Common myeloid progenitor, CD34-positive (primary cell): Measurements from ENCODE around the gene PALM2AKAP2.

Experiments
- CTCF ChIA-PET: fragments of 350-600 bp; sonication (Branson Sonifier 250); formaldehyde crosslinking; loops from one replicate; lab custom pipeline; 2021; ENCODE audit warnings: antibody characterized with exemption; lab: Charles Lee
- POLR2A ChIA-PET: fragments of 350-600 bp; sonication (Branson Sonifier 250); formaldehyde crosslinking; loops from one replicate; lab custom pipeline; 2021; ENCODE audit warnings: antibody characterized with exemption; lab: Charles Lee
- DNase-seq, 3 donors: peaks; one replicate each; pipeline versions ENCODE4 v3.0.0 to v3.0.0-alpha.2; 2013
- H3K27ac ChIP-seq, 2 experiments: 1 replicate in 1 of 2; 2 replicates in 1 of 2; pipeline ENCODE4 v1.7.0; 2013; ENCODE audit warnings: inconsistent platforms in 2 of 2, low read length in 2 of 2, mild to moderate bottlenecking in 2 of 2, low read depth in 1 of 2, moderate library complexity in 1 of 2; ENCODE audit not compliant: severe bottlenecking in 2 of 2, insufficient read depth in 1 of 2, poor library complexity in 1 of 2
- H3K27me3 ChIP-seq, 5 experiments: replicated peaks in 2 of 5; 1 replicate in 3 of 5; 2 replicates in 2 of 5; pipeline versions ENCODE4 v1.6.1 to v1.7.0; 2013; ENCODE audit warnings: low read length in 4 of 5, mild to moderate bottlenecking in 2 of 5, moderate library complexity in 2 of 5, inconsistent platforms in 1 of 5; ENCODE audit not compliant: insufficient read depth in 5 of 5, control insufficient read depth in 4 of 5
- H3K36me3 ChIP-seq, 4 experiments: 1 replicate in 2 of 4; 2 replicates in 2 of 4; pipeline versions ENCODE4 v1.6.1 to v1.7.0; 2013; ENCODE audit warnings: low read length in 3 of 4, control low read depth in 1 of 4, mild to moderate bottlenecking in 1 of 4; ENCODE audit not compliant: control insufficient read depth in 4 of 4, insufficient read depth in 4 of 4
- H3K4me1 ChIP-seq, 4 experiments: 1 replicate in 3 of 4; 2 replicates in 1 of 4; pipeline versions ENCODE4 v1.6.1 to v1.7.1; 2013; ENCODE audit warnings: low read length in 3 of 4, mild to moderate bottlenecking in 3 of 4, control low read depth in 1 of 4, inconsistent platforms in 1 of 4, moderate library complexity in 1 of 4; ENCODE audit not compliant: control insufficient read depth in 4 of 4, insufficient read depth in 4 of 4; ENCODE audit errors: control extremely low read depth in 1 of 4
- H3K4me3 ChIP-seq, 7 experiments: 1 replicate in 4 of 7; 2 replicates in 3 of 7; pipeline versions ENCODE4 v1.5.1 to v1.7.0; 2013; ENCODE audit warnings: mild to moderate bottlenecking in 7 of 7, low read length in 6 of 7, moderate library complexity in 6 of 7, inconsistent platforms in 2 of 7, low read depth in 2 of 7, control low read depth in 1 of 7; ENCODE audit not compliant: insufficient read depth in 4 of 7, control insufficient read depth in 1 of 7; ENCODE audit errors: extremely low read depth in 1 of 7
- H3K9me3 ChIP-seq, 5 experiments: 1 replicate in 4 of 5; 2 replicates in 1 of 5; pipeline versions ENCODE4 v1.6.1 to v1.7.1; 2013; ENCODE audit warnings: low read length in 4 of 5, mild to moderate bottlenecking in 2 of 5, inconsistent platforms in 1 of 5, low read depth in 1 of 5, moderate library complexity in 1 of 5; ENCODE audit not compliant: control insufficient read depth in 4 of 5, insufficient read depth in 2 of 5; ENCODE audit errors: control extremely low read depth in 1 of 5
- WGBS: methylation state at CpG from one replicate; pipeline ENCODE4 v1.1.5; 2013; ENCODE audit not compliant: insufficient coverage; 5-methylcytosine and 5-hydroxymethylcytosine counted together

PALM2AKAP2 gene

DNA sequence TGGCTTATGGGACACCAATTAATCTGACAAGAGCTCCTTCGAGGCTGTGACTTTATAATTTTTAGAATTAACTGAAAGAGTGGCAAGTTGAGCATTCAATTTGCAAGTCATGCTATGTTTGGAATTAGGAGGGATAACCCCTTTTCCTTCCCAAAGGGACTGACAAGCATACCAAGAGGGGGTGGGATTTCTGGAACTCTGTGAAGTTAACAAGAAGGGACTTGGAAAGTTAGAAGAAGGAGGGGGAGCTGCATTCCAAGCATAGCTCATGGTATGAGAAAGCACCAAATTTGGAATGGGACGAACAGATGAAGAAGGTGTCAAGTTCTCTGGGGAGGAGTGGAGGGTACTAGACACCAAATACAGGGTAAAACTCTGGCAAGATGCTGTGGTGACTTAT is 8.9 kb upstream of the PALM2AKAP2 start:
- DNase-seq = no peak
- Histone ChIP-seq H3K27me3 (peaks cover 0 to 71% (median 19%) of the 10 kb centered on the region in 5 experiments), H3K27ac (no peak overlapping the region), H3K9me3 (peaks cover 0 to 4% (median 0%) of the 10 kb centered on the region in 5 experiments), H3K4me1 (no peaks in the 10 kb centered on the region), H3K36me3 (no peaks in the 10 kb centered on the region), H3K4me3 (no peak overlapping the region)
- 60% methylated on average over 1 of the region's 2 CpGs for WGBS
- ChIA-PET CTCF (interaction anchor here (1.2 kb wide), 1 partner anchor 29 kb away, joined by 3 read pairs; no protein-coding TSS in a partner anchor), POLR2A (no interaction called here)

DNA sequence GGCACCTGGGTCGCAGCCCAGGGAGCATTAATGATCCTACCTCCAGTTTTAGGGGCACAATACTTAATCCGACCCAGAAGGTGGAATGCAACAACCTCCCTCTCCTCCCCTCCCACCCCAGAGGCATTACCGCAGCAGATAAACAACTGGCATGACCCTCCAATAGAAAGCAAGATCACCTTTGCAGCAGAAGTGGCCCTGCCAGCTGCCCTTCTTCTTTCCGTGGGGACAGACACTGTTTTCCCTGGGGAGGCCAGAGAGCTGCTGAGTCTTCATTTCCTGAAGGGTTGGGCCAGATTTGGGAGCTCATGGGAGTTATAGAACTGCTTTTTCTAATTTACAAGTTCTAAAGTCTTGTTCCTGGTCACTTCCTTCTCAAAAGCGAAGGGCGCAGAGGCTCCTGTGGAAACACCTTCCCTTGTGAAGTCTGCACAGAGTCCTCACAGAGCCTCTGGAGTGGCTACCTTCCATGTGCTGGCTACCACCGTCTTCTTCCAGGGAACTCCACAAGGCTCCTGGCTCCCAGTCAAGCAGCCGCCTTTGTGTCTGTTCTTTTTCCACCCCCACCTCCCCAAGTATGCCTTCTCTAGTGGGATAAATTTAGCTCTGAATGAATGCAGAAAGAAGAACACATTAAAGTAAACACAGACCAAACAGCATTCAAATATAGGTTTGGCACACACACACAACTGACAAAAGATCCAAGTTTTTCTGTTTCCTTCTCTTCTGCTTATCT is 8.0 kb upstream of the PALM2AKAP2 start:
- no peak overlapping the region for H3K27ac ChIP-seq

DNA sequence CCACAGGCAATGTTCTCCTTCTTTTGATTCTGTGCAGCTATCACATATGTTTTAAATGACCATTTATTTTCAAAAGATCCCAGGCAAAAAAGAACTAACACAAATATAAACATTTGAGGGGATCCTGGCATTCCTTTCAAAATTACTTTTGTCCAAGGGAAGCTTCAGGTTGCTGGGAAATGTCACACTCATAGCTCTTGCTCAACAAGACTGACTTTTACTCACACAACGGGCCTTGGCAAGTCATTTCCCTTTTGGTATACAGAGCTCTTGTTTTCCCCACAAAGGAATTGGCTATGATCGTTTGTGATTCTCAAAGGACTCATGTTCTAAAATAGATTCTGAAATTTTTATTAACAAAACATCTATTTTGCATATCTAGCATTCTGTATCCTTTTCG is 4.5 kb upstream of the PALM2AKAP2 start:
- Histone ChIP-seq H3K9me3 (peaks cover 0 to 4% (median 0%) of the 10 kb centered on the region in 5 experiments), H3K36me3 (no peaks in the 10 kb centered on the region), H3K27ac (no peak overlapping the region), H3K27me3 (peaks cover 0 to 88% (median 31%) of the 10 kb centered on the region in 5 experiments), H3K4me3 (no peak overlapping the region), H3K4me1 (peaks cover 0 to 11% (median 9%) of the 10 kb centered on the region in 4 experiments)
- DNase-seq = no peak
- POLR2A ChIA-PET = no interaction called here
- CTCF ChIA-PET = no interaction called here
- 80% methylated on average over 1 of the region's 3 CpGs for WGBS

More for the DNA sequence above, 8.0 kb upstream of the PALM2AKAP2 start:
- peaks cover 0 to 76% (median 19%) of the 10 kb centered on the region in 5 experiments for H3K27me3 ChIP-seq
- no peak overlapping the region for H3K4me3 ChIP-seq
- ChIA-PET CTCF (interaction anchor here (0.6 kb wide), 1 partner anchor 228 kb away, joined by 3 read pairs; no protein-coding TSS in a partner anchor), POLR2A (no interaction called here)
- WGBS = 38% methylated on average over 3 of the region's 8 CpGs
- DNase-seq = no peak
- H3K9me3 ChIP-seq = peaks cover 0 to 4% (median 0%) of the 10 kb centered on the region in 5 experiments
- H3K4me1 ChIP-seq = no peaks in the 10 kb centered on the region
- H3K36me3 ChIP-seq = no peaks in the 10 kb centered on the region

DNA sequence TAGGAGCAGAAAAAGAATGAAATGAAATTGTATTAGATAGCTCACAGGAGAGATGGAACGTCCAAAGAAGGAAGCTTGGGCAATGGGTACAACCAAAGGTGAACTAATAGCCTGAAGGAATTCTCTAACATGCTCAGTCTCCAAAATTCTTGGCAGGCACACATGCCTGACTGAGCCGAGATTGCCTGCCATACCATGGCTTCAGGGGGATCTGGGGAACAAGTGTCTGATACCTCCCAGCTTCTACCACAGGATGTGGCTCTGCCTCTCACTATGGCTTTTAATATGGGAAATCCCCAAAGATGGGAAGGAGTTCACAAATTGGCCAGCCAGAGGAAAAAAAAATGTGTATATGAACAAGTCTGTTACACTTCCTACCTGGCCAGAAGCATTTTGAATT is 3.6 kb upstream of the PALM2AKAP2 start:
- peaks cover 0 to 11% (median 9%) of the 10 kb centered on the region in 4 experiments for H3K4me1 ChIP-seq
- peaks cover 3 to 88% (median 39%) of the 10 kb centered on the region in 5 experiments for H3K27me3 ChIP-seq
- WGBS = 84% methylated on average over 2 of the region's 2 CpGs
- ChIA-PET POLR2A (no interaction called here), CTCF (no interaction called here)
- peak overlapping the region in 1 of 7 experiments; percentile 12 for H3K4me3 ChIP-seq
- peaks cover 0 to 2% (median 0%) of the 10 kb centered on the region in 5 experiments for H3K9me3 ChIP-seq
- no peak overlapping the region for H3K27ac ChIP-seq
- no peak for DNase-seq
- H3K36me3 ChIP-seq = no peaks in the 10 kb centered on the region

DNA sequence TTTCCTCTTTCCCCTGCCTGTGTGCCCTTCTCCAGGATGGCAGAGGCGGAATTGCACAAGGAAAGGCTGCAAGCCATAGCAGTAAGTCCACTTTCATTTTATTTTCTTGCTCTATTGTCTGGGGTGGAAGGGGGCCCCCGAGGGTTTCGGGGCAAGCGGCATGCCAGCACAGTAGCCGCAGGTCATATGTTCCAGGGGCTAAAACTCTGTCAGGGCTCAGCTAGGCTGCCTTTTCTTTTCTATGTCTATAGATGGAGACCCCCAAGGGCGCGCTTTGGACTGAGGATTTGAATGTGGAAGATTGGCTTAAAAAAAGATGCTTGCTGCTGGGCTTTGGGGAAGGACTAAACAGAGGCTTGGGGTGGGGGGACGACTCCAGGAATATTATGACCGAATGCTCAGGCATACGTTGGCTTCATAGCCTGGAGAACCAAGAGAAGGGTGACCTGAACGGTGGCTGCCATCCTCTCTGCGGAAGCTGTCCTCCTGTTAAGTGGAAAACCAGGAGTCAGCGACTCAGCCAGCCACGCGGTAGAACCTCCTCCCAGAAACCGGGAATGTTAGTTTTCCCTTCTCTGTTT is 545 bp downstream of the PALM2AKAP2 start:
- no peak overlapping the region for H3K27ac ChIP-seq
- H3K27me3 ChIP-seq = peaks cover 7 to 77% (median 39%) of the 10 kb centered on the region in 5 experiments
- 8% methylated on average over 14 of the region's 16 CpGs for WGBS
- H3K4me1 ChIP-seq = peaks cover 0 to 11% (median 9%) of the 10 kb centered on the region in 4 experiments
- no peaks in the 10 kb centered on the region for H3K36me3 ChIP-seq
- H3K9me3 ChIP-seq = no peaks in the 10 kb centered on the region
- DNase-seq = peak in 1 of 3 donors; percentile 1
- ChIA-PET CTCF (no interaction called here), POLR2A (no interaction called here)
- peak overlapping the region in 4 of 7 experiments; percentile 27 to 63 (median 54) for H3K4me3 ChIP-seq

GRCh38 chr9:109781086-109781485 is 1.1 kb downstream of the PALM2AKAP2 start:
- H3K27ac ChIP-seq = no peak overlapping the region

More at GRCh38 chr9:109781086-109781485, 1.1 kb downstream of the PALM2AKAP2 start:
- Histone ChIP-seq H3K4me1 (peaks cover 0 to 11% (median 9%) of the 10 kb centered on the region in 4 experiments), H3K27me3 (peaks cover 7 to 73% (median 38%) of the 10 kb centered on the region in 5 experiments), H3K9me3 (no peaks in the 10 kb centered on the region), H3K4me3 (no peak overlapping the region), H3K36me3 (no peaks in the 10 kb centered on the region)
- ChIA-PET POLR2A (no interaction called here), CTCF (no interaction called here)
- WGBS = 91% methylated on average over 1 of the region's 5 CpGs
- DNase-seq = no peak
